SIG-M5 treated with dmso at 0.1 percent for 504 hours (cell line): ENCODE data around the gene GLMN.
"Not testable (repeated sequence)": the region's sequence is repeated elsewhere in the genome, so short reads cannot be mapped to it uniquely, and the experiment has no call there.

ENCODE experiments used
- DNase-seq: peaks from one replicate; lab custom pipeline; 2025; ENCODE audit not compliant: unreplicated experiment; lab: John Stamatoyannopoulos, UW

Gene GLMN

GRCh38 chr1:92299477-92300150 lies 827 bp upstream of the GLMN start:
- DNase-seq = peak; percentile 21

- no peak for DNase-seq
Observed at GRCh38 chr1:92298213-92298572, 594 bp downstream of the GLMN start.

- peak; percentile 38 for DNase-seq
Observed at GRCh38 chr1:92291372-92291999, 7.3 kb downstream of the GLMN start.

- DNase-seq = not testable (repeated sequence)
Observed at GRCh38 chr1:92281411-92281810, 17.4 kb downstream of the GLMN start.

GRCh38 chr1:92279781-92280180 lies 19.0 kb downstream of the GLMN start:
- DNase-seq = not testable (repeated sequence)

- DNase-seq = no peak
Observed at GRCh38 chr1:92277105-92277723, 21.6 kb downstream of the GLMN start.

GRCh38 chr1:92276082-92276481 lies 22.7 kb downstream of the GLMN start:
- no peak for DNase-seq

- no peak for DNase-seq
Observed at GRCh38 chr1:92274939-92275338, 23.8 kb downstream of the GLMN start.

- DNase-seq = no peak
Observed at GRCh38 chr1:92273039-92273438, 25.7 kb downstream of the GLMN start.

- no peak for DNase-seq
Observed at GRCh38 chr1:92262516-92262915, 36.3 kb downstream of the GLMN start.

GRCh38 chr1:92259350-92259749 lies 39.4 kb downstream of the GLMN start:
- no peak for DNase-seq

GRCh38 chr1:92254714-92255113 lies 44.1 kb downstream of the GLMN start:
- not testable (repeated sequence) for DNase-seq

- no peak for DNase-seq
Observed at GRCh38 chr1:92244376-92244775, 54.4 kb downstream of the GLMN start.

- no peak for DNase-seq
Observed at GRCh38 chr1:92240034-92240433, 58.8 kb downstream of the GLMN start.

GRCh38 chr1:92230736-92231135 lies 68.1 kb downstream of the GLMN start:
- DNase-seq = no peak

- DNase-seq = no peak
Observed at GRCh38 chr1:92228401-92228800, 70.4 kb downstream of the GLMN start.

GRCh38 chr1:92219028-92219427 lies 79.8 kb downstream of the GLMN start:
- DNase-seq = no peak

GRCh38 chr1:92218559-92218958 lies 80.2 kb downstream of the GLMN start:
- DNase-seq = no peak

- DNase-seq = no peak
Observed at GRCh38 chr1:92217721-92218120, 81.1 kb downstream of the GLMN start, which contains the start of gene C1orf146. Gene C1orf146, plus strand, starts transcription at chr1:92217915. Its CDS starts 13,506 bp downstream, at chr1:92231421.

GRCh38 chr1:92211166-92211565 lies 87.6 kb downstream of the GLMN start:
- DNase-seq = no peak

- DNase-seq = peak; percentile 56
Observed at GRCh38 chr1:92210701-92211100, 88.1 kb downstream of the GLMN start.

GRCh38 chr1:92203105-92203504 lies 95.7 kb downstream of the GLMN start:
- no peak for DNase-seq
